IMR-90 (cell line): Measurements from ENCODE around the gene NHSL1.

ENCODE experiments used
- CTCF ChIP-seq: conservative IDR thresholded peaks from 2 replicates; pipeline ENCODE4 v1.5.1; 2012; ENCODE audit warnings: mild to moderate bottlenecking, low read depth, low read length, improper control_type of control experiment
- MAFK ChIP-seq: IDR thresholded peaks from 2 replicates; pipeline ENCODE4 v1.6.1; 2012; ENCODE audit warnings: low read depth, low read length, improper control_type of control experiment
- MAZ ChIP-seq: IDR thresholded peaks from 2 replicates; pipeline ENCODE4 v1.6.1; 2012; ENCODE audit warnings: low read depth, mild to moderate bottlenecking, low read length, improper control_type of control experiment, moderate library complexity, borderline replicate concordance
- MXI1 ChIP-seq: IDR thresholded peaks from 2 replicates; pipeline ENCODE4 v1.6.1; 2012; ENCODE audit warnings: low read depth, mild to moderate bottlenecking, low read length, moderate library complexity, borderline replicate concordance
- POLR2A ChIP-seq: IDR thresholded peaks from 2 replicates; pipeline ENCODE4 v1.6.1; 2012; ENCODE audit warnings: mild to moderate bottlenecking, low read depth, low read length
- RCOR1 ChIP-seq: IDR thresholded peaks from 2 replicates; pipeline ENCODE4 v1.6.1; 2012; ENCODE audit warnings: mild to moderate bottlenecking, low read length, improper control_type of control experiment; ENCODE audit not compliant: insufficient replicate concordance
- RFX5 ChIP-seq: IDR thresholded peaks from 2 replicates; pipeline ENCODE4 v1.8.0; 2012; ENCODE audit warnings: low read depth, mild to moderate bottlenecking, low read length, moderate library complexity

- no peak for TF ChIP-seq CTCF
- TF ChIP-seq RFX5, result no peak
- no peak for TF ChIP-seq MXI1
- no peak for TF ChIP-seq POLR2A
- TF ChIP-seq RCOR1, result no peak
- TF ChIP-seq MAZ, result no peak
- no peak for TF ChIP-seq MAFK
Measured at GRCh38 chr6:138456401-138456790, 42.9 kb downstream of the NHSL1 start.
